B cell (primary cell): Measurements from ENCODE around the gene RACK1. TPM values are rescaled to one million over a fixed set of nuclear protein-coding genes. Genes with fewer than 3 reads are reported as not detected.
A peak's percentile ranks its signal among the peaks of the same experiment; 100 is the strongest.

Experiments used
- ATAC-seq: fragments of 200-7000 bp; cut with Tn5 transposase; one replicate; pipeline ENCODE4 v1.10.0; 2021; ENCODE audit warnings: low read depth, mild to moderate bottlenecking, moderate number of reproducible peaks, moderate library complexity
- CTCF ChIA-PET: fragments of 350-600 bp; sonication (Branson Sonifier 250); formaldehyde crosslinking; loops from one replicate; lab custom pipeline; 2021; ENCODE audit warnings: antibody characterized with exemption, inconsistent platforms; lab: Charles Lee
- POLR2A ChIA-PET: fragments of 350-600 bp; sonication (Branson Sonifier 250); formaldehyde crosslinking; loops from one replicate; lab custom pipeline; 2021; ENCODE audit warnings: antibody characterized with exemption; lab: Charles Lee
- DNase-seq: peaks from one replicate; pipeline ENCODE4 v3.0.0; 2013
- H2AFZ ChIP-seq: 2 replicates; pipeline ENCODE4 v1.6.1; 2012; ENCODE audit warnings: mild to moderate bottlenecking, low read depth, low read length; ENCODE audit not compliant: insufficient read depth, poor library complexity, severe bottlenecking
- H3K27ac ChIP-seq, 2 donors: 1 replicate in 1 of 2; 2 replicates in 1 of 2; pipeline ENCODE4 v1.5.1; 2012 to 2013; ENCODE audit warnings: low read length in 2 of 2, mild to moderate bottlenecking in 2 of 2, moderate library complexity in 1 of 2
- H3K27me3 ChIP-seq, 4 experiments: fragments of 200-600 bp in 1 of 4; sonication (generic) in 1 of 4; replicated peaks in 1 of 4; 1 replicate in 2 of 4; 2 replicates in 2 of 4; pipeline versions ENCODE4 v1.6.1 to v1.7.0; 2013 to 2016; ENCODE audit warnings: low read length in 3 of 4, mild to moderate bottlenecking in 2 of 4, mixed read lengths in 1 of 4, moderate library complexity in 1 of 4; ENCODE audit not compliant: insufficient read depth in 4 of 4, control insufficient read depth in 3 of 4; ENCODE audit errors: control extremely low read depth in 1 of 4
- H3K36me3 ChIP-seq, 2 experiments: replicated peaks in 1 of 2; 1 replicate in 1 of 2; 2 replicates in 1 of 2; pipeline versions ENCODE4 v1.6.1 to v1.7.1; 2013; ENCODE audit warnings: low read length in 1 of 2; ENCODE audit not compliant: insufficient read depth in 2 of 2, control insufficient read depth in 1 of 2; ENCODE audit errors: control extremely low read depth in 1 of 2, extremely low read depth in 1 of 2
- H3K4me1 ChIP-seq, 2 donors: fragments of 200-600 bp in 1 of 2; sonication (generic) in 1 of 2; 1 replicate in 1 of 2; 2 replicates in 1 of 2; pipeline versions ENCODE4 v1.5.1 to v1.6.1; 2013 to 2017; ENCODE audit warnings: low read length in 2 of 2; ENCODE audit not compliant: control insufficient read depth in 2 of 2, insufficient read depth in 2 of 2
- H3K4me2 ChIP-seq: replicated peaks from 2 replicates; pipeline ENCODE3; 2012; ENCODE audit warnings: mild to moderate bottlenecking, low read depth, low read length; ENCODE audit not compliant: poor library complexity, severe bottlenecking
- H3K4me3 ChIP-seq, 5 experiments: fragments of 200-600 bp in 1 of 5; sonication (generic) in 1 of 5; 1 replicate in 3 of 5; 2 replicates in 2 of 5; pipeline versions ENCODE4 v1.5.1 to v1.7.0; 2011 to 2016; ENCODE audit warnings: low read length in 4 of 5, mild to moderate bottlenecking in 4 of 5, low read depth in 2 of 5, control low read depth in 1 of 5, moderate library complexity in 1 of 5; ENCODE audit not compliant: insufficient read depth in 1 of 5; ENCODE audit errors: control extremely low read depth in 1 of 5, extremely low read depth in 1 of 5
- H3K79me2 ChIP-seq: fragments of 200-600 bp; sonication (generic); one replicate; pipeline ENCODE4 v1.6.0; 2016; ENCODE audit warnings: low read length; ENCODE audit not compliant: control insufficient read depth, insufficient read depth
- H3K9ac ChIP-seq: fragments of 200-600 bp; sonication (generic); 2 replicates; pipeline ENCODE4 v1.6.1; 2017; ENCODE audit warnings: mild to moderate bottlenecking, low read length, moderate library complexity
- H3K9me3 ChIP-seq, 3 donors: one replicate each; pipeline versions ENCODE4 v1.6.1 to v1.7.1; 2013; ENCODE audit warnings: low read length in 2 of 3; ENCODE audit not compliant: control insufficient read depth in 2 of 3, insufficient read depth in 1 of 3; ENCODE audit errors: control extremely low read depth in 1 of 3
- H4K20me1 ChIP-seq: 2 replicates; pipeline ENCODE4 v1.6.0; 2012; ENCODE audit warnings: mild to moderate bottlenecking, low read length; ENCODE audit not compliant: insufficient read depth, control insufficient read depth, poor library complexity, severe bottlenecking
- H3K27ac Mint-ChIP-seq: one replicate; pipeline ENCODE4 v1.8.0; 2021; ENCODE audit warnings: mixed read lengths
- H3K27me3 Mint-ChIP-seq: one replicate; pipeline ENCODE4 v1.8.0; 2021; ENCODE audit warnings: mixed read lengths
- H3K4me1 Mint-ChIP-seq: one replicate; pipeline ENCODE4 v1.8.0; 2021; ENCODE audit warnings: mixed read lengths
- H3K4me3 Mint-ChIP-seq: one replicate; pipeline ENCODE4 v1.8.0; 2021; ENCODE audit warnings: mixed read lengths
- H3K9me3 Mint-ChIP-seq: one replicate; pipeline ENCODE4 v1.8.0; 2022; ENCODE audit warnings: mixed read lengths; ENCODE audit not compliant: insufficient read depth
- EZH2 ChIP-seq: IDR thresholded peaks from 2 replicates; pipeline ENCODE4 v1.6.1; 2012; ENCODE audit warnings: borderline replicate concordance, low read depth, mild to moderate bottlenecking, moderate library complexity, low read length; ENCODE audit not compliant: insufficient read depth, poor library complexity, severe bottlenecking
- WGBS: methylation state at CpG from one replicate; pipeline ENCODE4 v1.1.5; 2013; ENCODE audit warnings: missing lambda C conversion rate; ENCODE audit not compliant: insufficient coverage; 5-methylcytosine and 5-hydroxymethylcytosine counted together
- intact Hi-C: fragments of 100-400 bp; cut with micrococcal nuclease; formaldehyde crosslinking; loops from one replicate; pipeline ENCODE4 v1.10.0; 2022
- polyA plus RNA-seq: library from polyadenylated mRNA; depleted of rRNA; stranded (reverse); fragments of >200 nt; gene quantifications from 2 replicates; pipeline ENCODE4 v1.2.3, GENCODE V29; 2012
- total RNA-seq, 2 donors: library from RNA; stranded (reverse); fragments of 120-200 nt in 1 of 2; gene quantifications; 1 replicate in 1 of 2; 2 replicates in 1 of 2; pipeline versions ENCODE4 v1.2.3 to v1.2.4, GENCODE V29; 2013 to 2022
- TF ChIP-seq, protein P1 (sequence below): fragments of 200-600 bp; IDR thresholded peaks from one replicate; pipeline ENCODE4 v1.8.0; 2022; ENCODE audit warnings: antibody characterized with exemption, mild to moderate bottlenecking

RACK1 gene
- total and polyA plus RNA-seq, 2 donors (not counting 1 experiment from before 2014, with no cell fraction given), result 2,047 to 4,130 TPM

DNA sequence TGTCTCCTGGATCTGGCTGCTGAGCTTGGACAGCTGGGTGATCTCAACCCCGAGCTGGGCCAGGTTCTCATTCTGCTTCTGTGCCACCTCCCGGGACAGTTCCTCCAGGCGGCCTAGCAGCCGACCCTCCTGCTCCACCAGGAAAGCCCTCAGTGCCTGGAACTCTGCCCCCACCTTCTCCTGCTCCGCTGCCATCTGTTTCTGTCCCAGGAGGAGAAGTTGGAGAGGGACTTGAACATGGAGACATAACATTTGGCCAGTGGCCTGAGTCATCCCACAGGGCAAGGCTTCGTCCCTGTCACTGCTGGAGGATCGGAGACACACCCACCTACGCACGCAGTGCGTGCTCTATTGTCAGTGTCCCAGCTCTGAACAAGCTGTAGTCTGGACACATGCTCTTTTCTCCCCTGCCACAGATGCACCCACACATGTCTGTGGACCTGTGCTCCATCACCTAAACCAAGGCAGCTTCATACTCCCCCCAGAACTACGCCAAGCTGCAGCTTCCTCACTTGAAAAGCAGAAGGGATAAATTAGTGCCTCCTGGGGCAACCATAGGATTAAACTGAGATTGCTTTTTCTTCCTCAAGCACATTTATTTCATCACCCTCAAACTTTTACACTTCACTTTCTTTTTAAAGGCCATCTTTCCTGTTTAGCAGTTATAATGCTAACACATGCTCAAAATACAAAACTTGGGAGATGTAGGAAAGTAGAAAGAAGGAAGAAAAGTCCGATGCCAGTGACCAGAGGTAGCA is 43.6 kb downstream of the RACK1 start:
- no peaks in the 10 kb centered on the region for H4K20me1 ChIP-seq
- ChIA-PET POLR2A (interaction anchor here (1.3 to 2.4 kb wide), 5 partner anchors 8 to 44 kb away, joined by 4 to 9 read pairs (median 6); partner anchors contain the start of gene RACK1), CTCF (interaction anchor here (0.9 to 1.9 kb wide), 6 partner anchors 8 to 40 kb away, joined by 3 to 11 read pairs (median 4); no protein-coding TSS in a partner anchor)
- H3K4me2 ChIP-seq, result no peak overlapping the region
- H3K4me3 Mint-ChIP-seq, result no peak overlapping the region
- peaks cover 0 to 6% (median 0%) of the 10 kb centered on the region in 3 donors for H3K9me3 ChIP-seq
- H3K36me3 ChIP-seq, result no peaks in the 10 kb centered on the region
- no peak for ATAC-seq
- peak overlapping the region in 1 of 2 donors; percentile 11 for H3K27ac ChIP-seq
- no peak overlapping the region for H3K4me3 ChIP-seq
- no peak overlapping the region for H3K9ac ChIP-seq
- H3K27ac Mint-ChIP-seq, result peak overlapping the region; percentile 79
- 89% methylated on average over 8 of the region's 12 CpGs for WGBS
- no peak for TF ChIP-seq EZH2
- TF ChIP-seq, protein P1, sequence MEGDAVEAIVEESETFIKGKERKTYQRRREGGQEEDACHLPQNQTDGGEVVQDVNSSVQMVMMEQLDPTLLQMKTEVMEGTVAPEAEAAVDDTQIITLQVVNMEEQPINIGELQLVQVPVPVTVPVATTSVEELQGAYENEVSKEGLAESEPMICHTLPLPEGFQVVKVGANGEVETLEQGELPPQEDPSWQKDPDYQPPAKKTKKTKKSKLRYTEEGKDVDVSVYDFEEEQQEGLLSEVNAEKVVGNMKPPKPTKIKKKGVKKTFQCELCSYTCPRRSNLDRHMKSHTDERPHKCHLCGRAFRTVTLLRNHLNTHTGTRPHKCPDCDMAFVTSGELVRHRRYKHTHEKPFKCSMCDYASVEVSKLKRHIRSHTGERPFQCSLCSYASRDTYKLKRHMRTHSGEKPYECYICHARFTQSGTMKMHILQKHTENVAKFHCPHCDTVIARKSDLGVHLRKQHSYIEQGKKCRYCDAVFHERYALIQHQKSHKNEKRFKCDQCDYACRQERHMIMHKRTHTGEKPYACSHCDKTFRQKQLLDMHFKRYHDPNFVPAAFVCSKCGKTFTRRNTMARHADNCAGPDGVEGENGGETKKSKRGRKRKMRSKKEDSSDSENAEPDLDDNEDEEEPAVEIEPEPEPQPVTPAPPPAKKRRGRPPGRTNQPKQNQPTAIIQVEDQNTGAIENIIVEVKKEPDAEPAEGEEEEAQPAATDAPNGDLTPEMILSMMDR, result no peak
- H3K9me3 Mint-ChIP-seq, result no peaks in the 10 kb centered on the region
- H3K27me3 Mint-ChIP-seq, result no peaks in the 10 kb centered on the region
- peaks cover 0 to 14% (median 6%) of the 10 kb centered on the region in 4 experiments for H3K27me3 ChIP-seq
- peaks cover 35% of the 10 kb centered on the region for H3K4me1 Mint-ChIP-seq
- H3K4me1 ChIP-seq, result peaks cover 19 to 20% of the 10 kb centered on the region in 2 donors
- H2AFZ ChIP-seq, result no peak overlapping the region
- H3K79me2 ChIP-seq, result no peaks in the 10 kb centered on the region
- no peak for DNase-seq
- intact Hi-C loops, result loop anchor here (1.0 kb wide), 1 partner anchor 9 kb away; no protein-coding TSS in a partner anchor
